CD4-positive, alpha-beta T cell treated with Interleukin-2 at 100 ng/mL for 4 hours (primary cell): ENCODE measurements around the gene RANBP6.
A peak's percentile ranks its signal among the peaks of the same experiment; 100 is the strongest.

Experiments
- DNase-seq: peaks from one replicate; pipeline ENCODE4 v3.0.0-alpha.2; 2020; ENCODE audit warnings: low spot score

The RANBP6 gene

GRCh38 chr9:6007058-6007769 is 8.2 kb downstream of the RANBP6 start:
- DNase-seq = peak; percentile 95

DNA sequence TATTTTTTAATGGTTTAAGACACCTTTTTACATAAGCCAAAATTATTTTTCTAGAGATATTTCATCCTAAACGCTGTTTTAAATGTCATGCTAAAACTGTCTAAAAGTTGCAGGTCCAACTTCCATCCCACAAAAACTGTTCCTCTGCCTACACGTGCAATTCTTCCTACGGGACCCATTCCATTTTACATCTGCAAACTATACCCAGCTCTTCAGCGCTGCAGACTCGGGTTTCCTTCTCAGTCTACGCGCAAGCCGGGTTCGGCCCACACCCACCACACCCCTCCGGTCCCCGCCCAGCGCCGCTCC is 8.7 kb downstream of the RANBP6 start:
- no peak for DNase-seq

- no peak for DNase-seq
These were observed 14.5 kb downstream of the RANBP6 start for GRCh38 chr9:6000955-6001354.

DNA sequence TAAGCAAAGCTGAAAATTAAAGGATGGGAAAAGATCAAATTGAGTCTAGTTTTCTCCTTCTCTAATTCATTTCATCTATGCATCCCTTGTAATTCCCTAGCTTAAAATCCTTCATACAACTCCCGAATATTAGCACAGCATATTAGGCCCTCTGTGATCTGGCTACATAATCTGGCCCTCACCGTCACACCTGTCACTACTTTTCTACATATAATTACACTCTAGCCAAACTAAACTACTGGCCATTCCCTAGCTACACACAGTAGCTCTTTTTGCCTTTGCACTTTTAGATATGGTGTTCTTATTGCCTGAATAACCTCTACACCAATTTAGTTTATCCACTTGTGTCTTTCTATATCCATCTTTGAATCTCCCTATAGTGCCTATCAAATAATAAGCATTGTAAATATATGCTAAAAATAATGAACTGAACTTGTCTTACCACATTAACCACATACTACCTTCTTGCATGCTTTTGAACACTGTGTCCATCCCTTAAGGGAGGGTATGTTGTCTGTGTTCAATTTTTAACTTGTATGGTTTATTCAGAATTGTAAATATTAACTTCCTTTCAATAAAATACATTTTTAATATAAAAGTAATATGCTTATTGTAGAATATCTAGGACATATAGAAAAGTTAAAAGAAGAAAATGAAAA is 15.9 kb downstream of the RANBP6 start:
- no peak for DNase-seq

DNA sequence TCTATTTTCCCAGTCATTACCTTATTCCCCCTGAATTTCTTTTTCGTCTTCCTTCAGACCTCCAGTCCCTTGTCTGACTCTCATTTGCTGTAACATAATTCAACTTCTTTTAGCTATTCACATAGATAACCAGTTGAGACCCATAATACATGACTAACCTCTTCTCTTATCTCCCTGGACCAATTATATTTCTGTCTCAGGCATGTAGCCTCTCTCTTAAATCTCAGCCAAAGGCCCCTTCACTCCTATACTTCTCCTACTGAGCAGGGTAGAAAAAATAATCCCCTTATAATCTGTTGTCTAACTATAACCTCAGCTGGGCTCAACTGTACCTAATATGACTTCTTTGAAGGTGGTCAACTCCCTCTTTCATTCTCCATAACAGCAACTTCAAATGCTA is 20.9 kb downstream of the RANBP6 start:
- DNase-seq = no peak

DNA sequence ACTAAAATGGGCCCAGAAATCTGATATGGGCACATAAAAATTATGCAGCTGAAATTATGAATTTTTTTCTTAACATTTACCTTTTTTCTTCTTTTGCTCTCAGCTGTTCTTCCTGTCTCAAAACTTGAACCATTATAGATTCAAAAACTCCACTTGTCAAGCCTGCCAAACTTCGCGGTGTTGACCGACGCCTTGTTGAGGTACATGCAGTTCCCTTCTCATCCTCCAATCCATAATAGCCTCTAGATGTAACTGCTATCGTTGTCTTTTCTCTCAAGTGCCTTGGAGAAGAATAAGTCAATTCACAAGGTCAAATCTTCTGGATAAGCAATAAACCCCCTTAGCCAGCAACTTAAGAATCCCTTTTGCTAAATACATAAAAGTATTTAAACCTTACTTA is 27.2 kb downstream of the RANBP6 start:
- no peak for DNase-seq

- no peak for DNase-seq
These were observed 32.4 kb downstream of the RANBP6 start for GRCh38 chr9:5983042-5983441.

GRCh38 chr9:5982317-5982716 is 33.1 kb downstream of the RANBP6 start:
- DNase-seq = no peak

DNA sequence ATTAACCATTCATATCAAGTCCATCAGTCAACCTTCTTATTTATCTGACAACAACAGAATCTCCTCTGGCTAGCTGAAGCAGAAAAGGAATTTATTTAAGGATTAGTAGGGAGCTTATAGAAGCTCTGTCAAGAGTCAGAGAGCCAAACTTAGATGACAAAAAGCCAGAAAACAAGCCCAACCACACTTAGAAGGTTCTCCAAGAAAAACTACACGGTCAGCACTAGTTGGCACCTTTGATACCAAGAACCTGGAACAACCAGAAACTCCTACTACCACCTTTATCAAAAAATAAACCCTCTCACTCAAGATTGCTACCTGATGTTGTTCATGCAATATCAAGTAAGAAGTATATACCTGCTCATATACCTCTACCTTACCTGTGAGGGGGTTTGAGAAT is 36.9 kb downstream of the RANBP6 start:
- DNase-seq = no peak

GRCh38 chr9:5976674-5977397 is 38.6 kb downstream of the RANBP6 start:
- DNase-seq = no peak

GRCh38 chr9:5971740-5972139 is 43.7 kb downstream of the RANBP6 start:
- no peak for DNase-seq
